ENCODE results near the gene LRRC3C. TPM values are rescaled to one million over a fixed set of nuclear protein-coding genes. Genes with fewer than 3 reads are reported as not detected.
"Not testable (repeated sequence)": the region's sequence is repeated elsewhere in the genome, so short reads cannot be mapped to it uniquely, and the experiment has no call there.

The LRRC3C gene
- total RNA-seq, 2 donors from 2014 or later: not detected

- no peak overlapping the region for H3K4me3 ChIP-seq
- H3K4me1 ChIP-seq: no peaks in the 10 kb centered on the region
- no peak for TF ChIP-seq CTCF (IDR thresholded peaks at IDR 0.05)
- no peak for DNase-seq (ENCODE audit: low spot score)
- no peak overlapping the region for H3K27ac ChIP-seq
- no peaks in the 10 kb centered on the region for H3K27me3 ChIP-seq
- H3K36me3 ChIP-seq: peaks cover 8% of the 10 kb centered on the region
- H3K9me3 ChIP-seq: no peaks in the 10 kb centered on the region
Measured at GRCh38 chr17:39899215-39899614, 28.3 kb upstream of the LRRC3C start.

GRCh38 chr17:39902027-39902426 is 25.5 kb upstream of the LRRC3C start:
- DNase-seq (ENCODE audit: low spot score): peak; percentile 18
- not testable (repeated sequence) for H3K9me3 ChIP-seq, H3K27ac ChIP-seq, H3K4me3 ChIP-seq, H3K4me1 ChIP-seq, H3K27me3 ChIP-seq, H3K36me3 ChIP-seq

- TF ChIP-seq CTCF (IDR thresholded peaks at IDR 0.05): no peak
- no peaks in the 10 kb centered on the region for H3K9me3 ChIP-seq
- H3K36me3 ChIP-seq: peaks cover 8% of the 10 kb centered on the region
- no peak overlapping the region for H3K4me3 ChIP-seq
- peak; percentile 5 for DNase-seq (ENCODE audit: low spot score)
- H3K27me3 ChIP-seq: no peaks in the 10 kb centered on the region
- no peaks in the 10 kb centered on the region for H3K4me1 ChIP-seq
- no peak overlapping the region for H3K27ac ChIP-seq
Measured at GRCh38 chr17:39903158-39903884, 24.2 kb upstream of the LRRC3C start.

GRCh38 chr17:39904990-39905288 is 22.6 kb upstream of the LRRC3C start:
- Histone ChIP-seq H3K4me3 (no peak overlapping the region), H3K9me3 (no peaks in the 10 kb centered on the region), H3K27ac (no peak overlapping the region), H3K4me1 (no peaks in the 10 kb centered on the region), H3K36me3 (peaks cover 8% of the 10 kb centered on the region), H3K27me3 (no peaks in the 10 kb centered on the region)
- no peak for DNase-seq (ENCODE audit: low spot score)
- no peak for TF ChIP-seq CTCF (IDR thresholded peaks at IDR 0.05)

- Histone ChIP-seq H3K4me1 (no peaks in the 10 kb centered on the region), H3K36me3 (peaks cover under 1% of the 10 kb centered on the region), H3K27me3 (no peaks in the 10 kb centered on the region), H3K4me3 (no peak overlapping the region), H3K27ac (no peak overlapping the region), H3K9me3 (no peaks in the 10 kb centered on the region)
- no peak for DNase-seq (ENCODE audit: low spot score)
- no peak for TF ChIP-seq CTCF (IDR thresholded peaks at IDR 0.05)
Measured at GRCh38 chr17:39908789-39909352, 18.7 kb upstream of the LRRC3C start.

- Histone ChIP-seq H3K36me3 (peaks cover under 1% of the 10 kb centered on the region), H3K4me1 (no peaks in the 10 kb centered on the region), H3K9me3 (no peaks in the 10 kb centered on the region), H3K27ac (no peak overlapping the region), H3K27me3 (no peaks in the 10 kb centered on the region), H3K4me3 (no peak overlapping the region)
- TF ChIP-seq CTCF (IDR thresholded peaks at IDR 0.05): no peak
- no peak for DNase-seq (ENCODE audit: low spot score)
Measured at GRCh38 chr17:39913989-39914388, 13.5 kb upstream of the LRRC3C start.

Data from right atrium auricular region (tissue), 2 donors.